Prostate gland (tissue), 2 donors: Measurements from ENCODE around the gene PTPRO.

Source experiments
- CTCF ChIP-seq, 4 experiments: fragments of 200-600 bp in 2 of 4; fragments of 450-650 bp in 2 of 4; sonication (generic) in 2 of 4; IDR thresholded peaks; 1 replicate in 3 of 4; 2 replicates in 1 of 4; pipeline ENCODE4 v1.5.1; 2016 to 2019; ENCODE audit warnings: antibody characterized with exemption in 4 of 4, mild to moderate bottlenecking in 2 of 4, moderate library complexity in 2 of 4
- POLR2A ChIP-seq: fragments of 450-650 bp; IDR thresholded peaks from one replicate; pipeline ENCODE4 v1.6.1; 2016; ENCODE audit warnings: antibody characterized with exemption, mild to moderate bottlenecking
- POLR2AphosphoS5 ChIP-seq: sonication (generic); formaldehyde crosslinking; IDR thresholded peaks from one replicate; pipeline ENCODE4 v1.6.1; 2017; ENCODE audit warnings: antibody characterized with exemption

- TF ChIP-seq POLR2AphosphoS5 (no peak), CTCF (IDR thresholded peaks at IDR 0.05) (no peak), POLR2A (no peak)
These were observed 221.0 kb downstream of the PTPRO start for GRCh38 chr12:15543347-15543746.
